ENCODE data around the gene LCN2.

LCN2 gene

DNA sequence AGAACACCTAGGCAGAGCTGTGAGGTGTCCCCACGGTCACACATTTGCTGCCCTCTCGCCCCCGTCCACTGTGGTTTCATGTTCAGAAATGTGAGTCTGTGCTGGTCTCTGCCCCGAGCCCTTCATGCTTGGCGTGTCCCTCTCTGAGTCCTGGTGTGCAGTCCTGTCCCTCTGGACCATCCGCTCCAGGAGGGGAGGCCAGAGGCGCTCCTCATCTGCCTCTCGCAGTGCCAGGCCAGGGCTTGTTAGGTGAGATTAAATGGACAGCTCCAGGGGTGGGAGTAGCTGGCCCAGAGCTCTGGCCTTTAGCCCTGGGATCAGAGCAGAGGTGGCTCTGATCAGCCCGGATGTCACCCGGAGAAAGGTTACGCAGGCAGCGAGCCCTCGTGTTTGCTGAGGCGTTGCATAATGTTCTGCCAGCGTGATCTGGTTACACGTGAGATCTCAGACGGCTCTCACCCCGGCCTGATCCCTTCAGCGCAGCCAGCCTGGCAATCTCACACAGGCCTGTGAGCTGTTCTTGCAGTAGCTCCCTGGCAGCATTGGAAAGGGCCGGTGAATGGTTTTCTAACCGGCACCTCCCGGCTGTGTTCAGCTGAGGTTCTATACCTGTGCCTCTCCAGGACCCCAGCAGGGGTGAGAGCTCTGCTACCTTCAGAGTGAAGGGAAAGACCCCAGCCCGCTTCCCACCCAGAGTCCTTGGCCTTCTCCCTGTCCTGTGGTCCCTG lies 46.2 kb upstream of the LCN2 start:
- peak; percentile 58 for DNase-seq
- H3K27ac Mint-ChIP-seq: peak overlapping the region; percentile 82
- H3K4me1 Mint-ChIP-seq: peaks cover 69% of the 10 kb centered on the region
- H3K36me3 Mint-ChIP-seq (ENCODE audit: low read depth): peaks cover 15% of the 10 kb centered on the region
- no peaks in the 10 kb centered on the region for H3K27me3 Mint-ChIP-seq (ENCODE audit: low read depth, poor library complexity)
- H3K9me3 Mint-ChIP-seq: no peaks in the 10 kb centered on the region
- TF ChIP-seq, protein P1, sequence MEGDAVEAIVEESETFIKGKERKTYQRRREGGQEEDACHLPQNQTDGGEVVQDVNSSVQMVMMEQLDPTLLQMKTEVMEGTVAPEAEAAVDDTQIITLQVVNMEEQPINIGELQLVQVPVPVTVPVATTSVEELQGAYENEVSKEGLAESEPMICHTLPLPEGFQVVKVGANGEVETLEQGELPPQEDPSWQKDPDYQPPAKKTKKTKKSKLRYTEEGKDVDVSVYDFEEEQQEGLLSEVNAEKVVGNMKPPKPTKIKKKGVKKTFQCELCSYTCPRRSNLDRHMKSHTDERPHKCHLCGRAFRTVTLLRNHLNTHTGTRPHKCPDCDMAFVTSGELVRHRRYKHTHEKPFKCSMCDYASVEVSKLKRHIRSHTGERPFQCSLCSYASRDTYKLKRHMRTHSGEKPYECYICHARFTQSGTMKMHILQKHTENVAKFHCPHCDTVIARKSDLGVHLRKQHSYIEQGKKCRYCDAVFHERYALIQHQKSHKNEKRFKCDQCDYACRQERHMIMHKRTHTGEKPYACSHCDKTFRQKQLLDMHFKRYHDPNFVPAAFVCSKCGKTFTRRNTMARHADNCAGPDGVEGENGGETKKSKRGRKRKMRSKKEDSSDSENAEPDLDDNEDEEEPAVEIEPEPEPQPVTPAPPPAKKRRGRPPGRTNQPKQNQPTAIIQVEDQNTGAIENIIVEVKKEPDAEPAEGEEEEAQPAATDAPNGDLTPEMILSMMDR (IDR thresholded peaks at IDR 0.05): no peak
- H3K4me3 Mint-ChIP-seq: peak overlapping the region; percentile 42

DNA sequence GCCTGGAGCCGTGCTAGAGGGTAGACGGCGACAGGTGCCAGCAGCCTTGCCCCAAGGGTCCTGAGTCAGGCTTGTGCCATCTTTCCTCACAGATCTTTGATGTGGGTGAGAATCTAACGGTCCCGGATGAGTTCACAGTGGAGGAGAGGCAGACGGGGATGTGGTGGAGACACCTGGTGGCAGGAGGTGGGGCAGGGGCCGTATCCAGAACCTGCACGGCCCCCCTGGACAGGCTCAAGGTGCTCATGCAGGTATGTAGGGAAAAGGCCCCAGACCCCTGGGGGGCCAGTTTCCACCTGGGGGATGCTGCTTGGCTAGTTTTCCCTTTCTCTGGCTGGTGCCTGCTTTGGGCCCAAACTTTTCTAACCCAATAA lies 45.7 kb upstream of the LCN2 start:
- no peak for DNase-seq
- peak overlapping the region; percentile 82 for H3K27ac Mint-ChIP-seq
- TF ChIP-seq, protein P1 (IDR thresholded peaks at IDR 0.05): peak; percentile 23
- no peaks in the 10 kb centered on the region for H3K9me3 Mint-ChIP-seq
- no peak overlapping the region for H3K4me3 Mint-ChIP-seq
- peaks cover 68% of the 10 kb centered on the region for H3K4me1 Mint-ChIP-seq
- no peaks in the 10 kb centered on the region for H3K27me3 Mint-ChIP-seq (ENCODE audit: low read depth, poor library complexity)
- peaks cover 16% of the 10 kb centered on the region for H3K36me3 Mint-ChIP-seq (ENCODE audit: low read depth)

DNA sequence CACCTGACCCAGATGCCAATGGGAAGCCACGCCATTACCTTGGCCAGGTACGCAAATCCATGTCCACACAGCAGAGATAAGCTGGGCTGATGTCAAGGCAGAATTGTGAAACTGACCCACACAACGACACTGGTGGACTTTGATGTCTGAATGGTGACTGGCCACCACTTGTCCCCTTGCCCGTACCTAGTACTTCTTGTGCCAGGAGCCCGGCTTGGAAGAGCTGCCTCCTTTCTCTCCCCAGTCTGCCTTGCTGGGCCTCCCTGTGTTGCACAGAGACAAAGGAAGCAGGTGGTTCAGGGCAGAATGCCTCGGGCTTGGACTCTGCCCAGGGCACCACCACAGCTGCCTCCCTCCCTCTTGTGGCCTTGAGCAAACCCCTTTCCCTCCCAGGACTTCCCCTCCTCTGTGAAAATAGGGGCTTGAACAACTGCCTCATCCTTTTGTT lies 45.1 kb upstream of the LCN2 start:
- Mint-ChIP-seq H3K4me1 (peaks cover 68% of the 10 kb centered on the region), H3K9me3 (no peaks in the 10 kb centered on the region), H3K4me3 (no peak overlapping the region), H3K27ac (no peak overlapping the region), H3K36me3 (ENCODE audit: low read depth) (peaks cover 16% of the 10 kb centered on the region), H3K27me3 (ENCODE audit: low read depth, poor library complexity) (no peaks in the 10 kb centered on the region)
- no peak for DNase-seq
- TF ChIP-seq, protein P1 (IDR thresholded peaks at IDR 0.05): no peak

DNA sequence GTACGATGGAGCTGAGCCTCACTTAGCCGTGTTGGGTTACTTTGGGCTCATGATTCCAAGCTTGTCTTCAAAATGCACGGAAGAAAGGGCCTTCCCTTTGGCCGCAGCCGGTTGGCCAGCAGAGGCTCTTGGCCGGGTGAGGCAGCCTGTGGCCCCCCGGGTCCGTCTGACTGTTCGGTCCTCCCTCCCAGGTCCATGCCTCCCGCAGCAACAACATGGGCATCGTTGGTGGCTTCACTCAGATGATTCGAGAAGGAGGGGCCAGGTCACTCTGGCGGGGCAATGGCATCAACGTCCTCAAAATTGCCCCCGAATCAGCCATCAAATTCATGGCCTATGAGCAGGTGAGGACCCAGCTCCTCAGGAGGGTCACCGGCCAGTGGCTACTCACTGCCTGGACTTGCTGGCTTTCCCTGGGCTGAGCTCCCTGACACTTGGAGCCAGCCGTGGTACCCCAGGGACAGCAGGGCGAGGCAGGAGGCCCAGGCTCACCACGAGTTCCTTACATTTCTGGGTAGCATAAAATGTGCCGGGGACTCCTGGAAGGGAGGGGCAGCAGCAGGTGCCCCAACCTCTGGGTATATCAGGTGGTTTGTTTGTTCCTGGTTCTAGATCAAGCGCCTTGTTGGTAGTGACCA lies 43.6 kb upstream of the LCN2 start:
- peaks cover 4% of the 10 kb centered on the region for H3K27me3 Mint-ChIP-seq (ENCODE audit: low read depth, poor library complexity)
- H3K4me3 Mint-ChIP-seq: no peak overlapping the region
- H3K27ac Mint-ChIP-seq: no peak overlapping the region
- DNase-seq: no peak
- TF ChIP-seq, protein P1 (IDR thresholded peaks at IDR 0.05): no peak
- peaks cover 21% of the 10 kb centered on the region for H3K36me3 Mint-ChIP-seq (ENCODE audit: low read depth)
- H3K4me1 Mint-ChIP-seq: peaks cover 66% of the 10 kb centered on the region
- no peaks in the 10 kb centered on the region for H3K9me3 Mint-ChIP-seq

DNA sequence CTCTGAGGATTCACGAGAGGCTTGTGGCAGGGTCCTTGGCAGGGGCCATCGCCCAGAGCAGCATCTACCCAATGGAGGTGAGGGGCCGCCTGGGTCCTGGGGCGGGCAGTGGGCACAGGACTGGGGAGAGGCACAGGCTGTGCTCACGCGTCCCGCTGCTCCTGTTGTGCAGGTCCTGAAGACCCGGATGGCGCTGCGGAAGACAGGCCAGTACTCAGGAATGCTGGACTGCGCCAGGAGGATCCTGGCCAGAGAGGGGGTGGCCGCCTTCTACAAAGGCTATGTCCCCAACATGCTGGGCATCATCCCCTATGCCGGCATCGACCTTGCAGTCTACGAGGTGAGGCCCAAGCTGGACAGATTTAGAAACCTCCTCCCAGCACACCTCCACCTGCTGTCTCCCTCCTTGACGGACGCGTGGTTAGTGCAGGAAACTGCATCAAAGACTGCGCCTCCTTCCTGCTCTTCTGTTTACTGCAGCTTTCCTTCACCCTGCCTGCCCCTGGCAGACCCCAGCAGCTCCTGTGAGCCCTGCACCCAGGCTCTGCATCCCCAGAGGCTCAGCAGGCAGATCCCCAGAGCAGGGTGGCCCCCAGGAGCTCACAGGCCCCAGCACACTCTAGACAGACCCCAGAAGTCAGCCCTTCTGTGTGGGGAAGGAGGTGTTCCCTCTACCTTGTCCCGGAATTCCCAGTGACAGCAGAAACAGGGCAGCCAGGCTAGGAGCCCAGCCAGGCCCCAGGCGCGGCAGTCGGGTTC lies 42.9 kb upstream of the LCN2 start:
- H3K4me1 Mint-ChIP-seq: peaks cover 62% of the 10 kb centered on the region
- peaks cover 21% of the 10 kb centered on the region for H3K36me3 Mint-ChIP-seq (ENCODE audit: low read depth)
- no peak overlapping the region for H3K4me3 Mint-ChIP-seq
- H3K27ac Mint-ChIP-seq: peak overlapping the region; percentile 80
- TF ChIP-seq, protein P1 (IDR thresholded peaks at IDR 0.05): no peak
- H3K9me3 Mint-ChIP-seq: no peaks in the 10 kb centered on the region
- no peak for DNase-seq
- H3K27me3 Mint-ChIP-seq (ENCODE audit: low read depth, poor library complexity): peaks cover 4% of the 10 kb centered on the region

All from nephron progenitor cell (in vitro differentiated cells).